Astrocyte of the hippocampus (primary cell): ENCODE data around the gene CA6.
"Not testable (repeated sequence)": the region's sequence is repeated elsewhere in the genome, so short reads cannot be mapped to it uniquely, and the experiment has no call there.

Experiments
- DNase-seq: peaks from one replicate; pipeline ENCODE4 v3.0.0; 2011; ENCODE audit warnings: low read depth, low spot score

CA6 gene

GRCh38 chr1:8945568-8945967 is at the start of gene CA6:
TSS of gene CA6 (plus strand) at chr1:8945868. CDS start at chr1:8945887, 19 bp downstream.
- no peak for DNase-seq

- not testable (repeated sequence) for DNase-seq
Observed at GRCh38 chr1:8896775-8897174, 48.9 kb upstream of the CA6 start.

GRCh38 chr1:8897505-8897904 is 48.2 kb upstream of the CA6 start:
- not testable (repeated sequence) for DNase-seq

- not testable (repeated sequence) for DNase-seq
Observed at GRCh38 chr1:8898418-8898817, 47.2 kb upstream of the CA6 start.

DNA sequence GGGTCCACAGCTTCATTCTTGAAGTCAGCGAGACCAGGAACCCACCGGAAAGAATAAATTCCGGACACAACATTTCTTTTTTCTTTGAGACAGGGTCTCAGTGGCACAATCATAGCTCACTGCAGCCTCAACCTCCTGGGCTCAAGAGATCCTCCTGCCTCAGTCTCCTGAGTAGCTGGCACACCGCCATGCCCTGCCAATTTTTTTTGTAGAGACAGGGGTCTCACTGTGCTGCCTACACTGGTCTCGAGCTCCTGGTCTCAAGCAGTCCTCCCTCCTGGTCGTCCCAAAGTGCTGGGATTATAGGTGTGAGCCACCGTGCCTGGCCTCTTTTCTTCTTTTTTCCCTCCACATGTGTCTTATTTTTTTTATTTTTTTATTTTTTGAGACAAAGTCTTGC is 46.6 kb upstream of the CA6 start:
- no peak for DNase-seq

- DNase-seq, result not testable (repeated sequence)
Observed at GRCh38 chr1:8900684-8901083, 45.0 kb upstream of the CA6 start.

DNA sequence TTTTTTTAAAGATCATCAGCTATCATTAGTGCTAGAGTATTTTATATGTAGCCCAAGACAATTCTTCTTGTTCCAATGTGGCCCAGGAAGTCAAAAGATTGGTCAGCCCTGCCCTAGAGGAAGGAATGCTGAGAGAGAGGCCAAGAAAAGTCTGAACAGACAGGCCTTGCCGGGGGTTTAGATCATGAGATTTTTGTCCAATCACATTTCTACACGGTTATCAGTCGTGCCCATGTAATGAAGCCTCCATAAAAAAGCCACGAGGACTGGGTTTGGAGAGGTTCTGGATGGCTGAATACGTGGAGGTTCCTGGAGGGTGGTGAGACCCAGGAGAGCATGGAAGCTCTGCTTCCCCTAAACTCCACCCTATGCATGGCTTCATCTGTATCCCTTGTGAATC is 42.9 kb upstream of the CA6 start:
- DNase-seq, result peak; percentile 50

DNA sequence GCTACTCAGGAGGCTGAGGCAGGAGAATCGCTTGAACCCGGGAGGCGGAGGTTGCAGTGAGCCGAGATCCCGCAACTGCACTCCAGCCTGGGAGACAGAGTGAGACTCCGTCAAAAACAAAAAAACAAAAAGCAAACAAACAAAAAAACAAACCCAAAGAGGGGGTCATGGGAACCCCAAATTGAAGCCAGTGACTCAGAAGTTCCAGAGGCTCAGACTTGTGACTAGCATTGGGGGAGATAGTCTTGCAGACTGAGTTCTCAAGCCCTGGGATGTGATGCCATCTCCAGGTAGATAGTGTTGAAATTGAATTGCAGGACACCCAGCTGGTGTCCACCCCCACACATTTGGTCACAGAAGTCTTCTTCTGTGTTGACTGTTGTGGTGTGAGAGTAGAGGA is 42.3 kb upstream of the CA6 start:
- DNase-seq, result no peak

- peak; percentile 97 for DNase-seq
Observed at GRCh38 chr1:8903908-8904650, 41.6 kb upstream of the CA6 start.

- DNase-seq, result peak; percentile 41
Observed at GRCh38 chr1:8905582-8906191, 40.0 kb upstream of the CA6 start.

GRCh38 chr1:8908388-8909151 is 37.1 kb upstream of the CA6 start:
- no peak for DNase-seq

DNA sequence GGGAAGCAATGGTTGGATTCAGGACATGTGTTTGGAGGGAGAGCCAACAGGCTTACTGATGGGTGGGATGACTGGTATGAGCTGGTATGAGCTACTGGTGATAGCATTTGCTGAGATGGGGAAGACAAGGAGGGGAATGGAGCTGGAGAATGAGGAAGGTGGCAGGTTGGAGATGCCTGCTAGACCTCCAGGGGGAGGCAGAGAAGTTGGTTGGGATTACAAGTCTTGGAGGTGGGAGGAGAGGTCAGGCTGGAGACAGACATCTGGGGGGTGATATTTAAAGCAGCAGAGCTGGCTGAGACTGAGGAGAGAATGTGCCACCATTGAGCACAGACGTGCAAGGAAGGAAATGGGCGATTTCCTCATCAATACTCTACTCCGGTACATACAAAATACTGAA is 35.3 kb upstream of the CA6 start:
- no peak for DNase-seq

GRCh38 chr1:8910914-8911313 is 34.8 kb upstream of the CA6 start:
- no peak for DNase-seq

DNA sequence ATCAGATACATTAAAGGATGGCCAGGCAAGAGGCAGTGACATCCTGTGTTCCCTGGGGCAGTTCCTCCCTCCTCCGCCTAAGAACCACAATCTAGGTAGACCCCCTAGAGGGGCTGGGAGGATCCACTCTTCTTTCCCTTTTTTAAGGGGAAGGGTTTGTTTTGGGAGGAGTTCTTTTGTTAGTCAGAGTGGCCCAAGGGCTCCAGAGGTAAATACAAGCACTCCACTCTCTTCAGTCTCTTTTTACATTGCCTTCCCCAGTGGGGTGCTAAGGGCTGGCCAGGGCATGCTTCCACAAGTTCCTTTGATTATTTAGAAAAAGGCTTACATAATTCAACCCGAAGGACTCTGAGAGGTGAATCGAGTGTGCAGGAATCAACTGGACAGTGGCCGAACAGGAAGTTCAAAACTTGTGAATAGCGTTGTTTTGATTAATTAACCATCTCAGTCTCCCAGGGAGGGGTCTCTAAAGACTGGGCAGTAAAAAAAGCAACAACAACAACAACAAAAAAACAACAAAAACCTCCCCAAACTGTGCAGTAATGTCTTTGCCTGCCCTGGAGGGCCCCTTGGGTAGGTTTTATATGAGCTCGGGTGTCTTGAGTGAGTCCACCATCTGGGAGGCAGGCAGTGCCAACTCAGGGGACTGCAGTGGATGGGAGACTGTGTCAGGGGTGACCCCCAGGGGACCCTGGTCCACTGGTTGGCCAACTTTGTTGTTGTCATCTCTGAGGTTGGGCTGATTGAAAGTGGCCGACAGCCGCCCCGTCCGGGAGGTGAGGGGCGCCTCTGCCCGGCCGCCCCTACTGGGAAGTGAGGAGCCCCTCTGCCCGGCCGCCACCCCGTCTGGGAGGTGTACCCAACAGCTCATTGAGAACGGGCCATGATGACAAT is 34.0 kb upstream of the CA6 start:
- no peak for DNase-seq

- DNase-seq, result no peak
Observed at GRCh38 chr1:8913457-8913856, 32.2 kb upstream of the CA6 start.

DNA sequence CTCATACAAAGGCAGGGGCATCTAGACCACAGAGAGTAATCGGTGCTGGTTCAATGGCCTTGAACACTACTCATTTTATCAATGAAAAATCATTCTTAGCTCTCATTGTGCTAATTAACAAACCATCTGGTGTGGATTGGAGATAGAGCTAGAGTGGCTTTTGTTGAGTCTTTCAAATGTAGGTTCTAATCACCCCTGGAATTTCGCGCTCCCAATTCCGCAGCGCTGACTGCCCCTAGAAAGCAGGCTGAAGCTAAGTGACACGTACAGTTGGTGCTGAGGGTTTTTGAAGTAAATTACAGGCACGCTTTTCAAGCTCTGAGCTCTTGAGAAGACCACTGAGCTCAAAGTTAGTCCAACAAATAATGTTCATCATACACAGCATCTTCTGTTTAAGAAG is 31.2 kb upstream of the CA6 start:
- no peak for DNase-seq

- DNase-seq, result no peak
Observed at GRCh38 chr1:8915446-8915845, 30.2 kb upstream of the CA6 start.

DNA sequence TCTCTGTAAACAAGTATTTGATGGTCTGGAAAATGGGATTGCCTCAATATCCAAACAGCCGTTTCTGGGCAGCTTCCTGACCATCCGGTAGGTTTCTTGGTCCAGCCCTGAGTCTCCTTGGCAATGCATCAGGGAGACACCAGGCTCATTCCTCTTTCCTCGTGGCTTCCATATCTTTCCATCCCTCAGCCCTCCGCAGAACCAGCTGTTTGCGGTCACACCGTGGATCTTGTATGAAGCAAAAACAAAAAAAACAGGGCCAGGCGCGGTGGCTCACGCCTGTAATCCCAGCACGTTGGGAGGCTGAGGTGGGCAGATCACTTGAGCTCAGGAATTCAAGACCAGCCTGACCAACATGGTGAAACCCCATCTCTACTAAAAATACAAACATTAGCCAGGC is 28.1 kb upstream of the CA6 start:
- DNase-seq, result not testable (repeated sequence)

GRCh38 chr1:8922962-8923361 is 22.7 kb upstream of the CA6 start:
- DNase-seq, result no peak

GRCh38 chr1:8925406-8925805 is 20.3 kb upstream of the CA6 start:
- no peak for DNase-seq

DNA sequence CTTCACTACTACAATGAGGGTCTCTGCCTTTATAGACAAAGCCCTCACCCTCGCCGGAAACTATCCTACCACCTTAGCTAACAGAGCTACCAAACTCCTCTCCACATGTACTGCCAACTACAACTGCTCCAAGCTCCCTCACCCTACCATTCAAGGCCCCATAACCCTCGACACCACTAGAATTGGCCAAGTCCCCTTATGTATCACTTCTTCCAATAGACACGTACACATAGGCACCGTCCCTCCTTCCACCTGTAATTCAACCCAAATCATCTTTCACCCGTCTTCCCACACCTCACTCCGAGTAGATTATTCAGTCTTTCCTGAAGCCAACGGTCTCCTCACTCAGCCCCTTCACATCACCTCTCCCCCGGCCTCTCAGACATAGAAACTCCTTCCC is 19.7 kb upstream of the CA6 start:
- DNase-seq, result no peak
